Loucy (cell line): ENCODE measurements around the gene CPA4.

Source experiments
- H2AFZ ChIP-seq: fragments of 200-600 bp; sonication (generic); 2 replicates; pipeline ENCODE4 v1.6.0; 2016; ENCODE audit warnings: antibody characterized with exemption, mild to moderate bottlenecking, low read length, moderate library complexity
- H3F3A ChIP-seq: fragments of 200-600 bp; 2 replicates; pipeline ENCODE4 v1.6.0; 2016; ENCODE audit warnings: antibody characterized with exemption, low read depth, mild to moderate bottlenecking
- H3K27me3 ChIP-seq: fragments of 200-600 bp; sonication (generic); 2 replicates; pipeline ENCODE4 v1.6.1; 2014; ENCODE audit warnings: low read length, mild to moderate bottlenecking; ENCODE audit not compliant: insufficient read depth, poor library complexity, severe bottlenecking
- H3K36me3 ChIP-seq: fragments of 200-600 bp; sonication (generic); 2 replicates; pipeline ENCODE4 v1.6.1; 2016; ENCODE audit warnings: low read length; ENCODE audit not compliant: insufficient read depth
- H3K4me1 ChIP-seq: fragments of 200-600 bp; sonication (generic); 2 replicates; pipeline ENCODE4 v1.5.1; 2014; ENCODE audit warnings: low read length, mild to moderate bottlenecking; ENCODE audit not compliant: insufficient read depth, poor library complexity, severe bottlenecking
- H3K4me2 ChIP-seq: fragments of 200-600 bp; sonication (generic); 2 replicates; pipeline ENCODE4 v1.6.0; 2014; ENCODE audit warnings: antibody characterized with exemption, low read length, low read depth, mild to moderate bottlenecking; ENCODE audit not compliant: poor library complexity, severe bottlenecking
- H3K4me3 ChIP-seq: fragments of 200-600 bp; sonication (generic); 2 replicates; pipeline ENCODE4 v1.5.1; 2014; ENCODE audit warnings: low read length, mild to moderate bottlenecking, mixed read lengths; ENCODE audit not compliant: poor library complexity, severe bottlenecking
- H3K79me2 ChIP-seq: fragments of 200-600 bp; sonication (generic); 2 replicates; pipeline ENCODE4 v1.6.1; 2014; ENCODE audit warnings: low read length; ENCODE audit not compliant: insufficient read depth
- H3K9ac ChIP-seq: fragments of 200-600 bp; sonication (generic); 2 replicates; pipeline ENCODE4 v1.6.0; 2014; ENCODE audit warnings: mild to moderate bottlenecking, low read depth, low read length, moderate library complexity; ENCODE audit not compliant: poor library complexity, severe bottlenecking
- H3K9me2 ChIP-seq: fragments of 200-600 bp; sonication (generic); replicated peaks from 2 replicates; pipeline ENCODE4 v1.6.1; 2016; ENCODE audit warnings: low read depth, low read length, mixed read lengths
- H3K9me3 ChIP-seq: fragments of 200-600 bp; sonication (generic); 2 replicates; pipeline ENCODE4 v1.6.1; 2014; ENCODE audit warnings: mild to moderate bottlenecking, antibody characterized with exemption, low read length, low read depth; ENCODE audit not compliant: insufficient read depth
- H4K20me1 ChIP-seq: fragments of 200-600 bp; sonication (generic); 2 replicates; pipeline ENCODE4 v1.6.0; 2014; ENCODE audit warnings: antibody characterized with exemption, low read length, mild to moderate bottlenecking; ENCODE audit not compliant: insufficient read depth, poor library complexity, severe bottlenecking
- EZH2phosphoT487 ChIP-seq: fragments of 200-600 bp; IDR thresholded peaks from 2 replicates; pipeline ENCODE4 v1.6.1; 2018; ENCODE audit warnings: antibody characterized with exemption, mild to moderate bottlenecking, moderate library complexity, borderline replicate concordance
- TF ChIP-seq, protein P1 (sequence below): fragments of 200-600 bp; sonication (generic); conservative IDR thresholded peaks from 2 replicates; pipeline ENCODE4 v1.5.1; 2014; ENCODE audit warnings: mild to moderate bottlenecking, antibody characterized with exemption, low read length

The CPA4 gene

DNA sequence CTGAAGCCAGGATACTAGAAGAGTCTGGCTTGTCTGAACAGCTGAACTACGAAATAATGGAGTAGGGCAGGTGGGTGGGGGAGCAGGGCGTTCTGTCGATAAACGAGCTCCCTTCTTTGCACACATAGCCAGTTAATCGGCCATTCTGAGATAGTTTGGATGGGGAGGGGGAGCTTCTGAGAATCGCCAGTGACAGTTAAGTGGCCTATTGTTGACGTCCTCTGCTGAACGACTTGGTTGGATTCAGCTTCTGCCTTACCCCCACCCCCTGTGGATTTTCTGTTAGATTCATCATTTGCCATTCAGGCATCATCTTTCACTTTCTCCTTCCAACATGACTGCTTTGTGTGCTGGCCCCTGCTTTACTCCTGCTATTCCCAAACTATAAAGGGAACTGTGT lies 52.2 kb downstream of the CPA4 start:
- Histone ChIP-seq H3F3A (no peaks in the 10 kb centered on the region), H3K4me3 (no peak overlapping the region), H3K9me2 (no peaks in the 10 kb centered on the region), H4K20me1 (no peaks in the 10 kb centered on the region), H3K27me3 (no peaks in the 10 kb centered on the region), H3K79me2 (no peaks in the 10 kb centered on the region), H3K9ac (no peak overlapping the region), H3K4me1 (no peaks in the 10 kb centered on the region), H2AFZ (no peak overlapping the region), H3K36me3 (no peaks in the 10 kb centered on the region), H3K9me3 (no peaks in the 10 kb centered on the region), H3K4me2 (no peak overlapping the region)
- TF ChIP-seq EZH2phosphoT487, result no peak
- TF ChIP-seq, protein P1, sequence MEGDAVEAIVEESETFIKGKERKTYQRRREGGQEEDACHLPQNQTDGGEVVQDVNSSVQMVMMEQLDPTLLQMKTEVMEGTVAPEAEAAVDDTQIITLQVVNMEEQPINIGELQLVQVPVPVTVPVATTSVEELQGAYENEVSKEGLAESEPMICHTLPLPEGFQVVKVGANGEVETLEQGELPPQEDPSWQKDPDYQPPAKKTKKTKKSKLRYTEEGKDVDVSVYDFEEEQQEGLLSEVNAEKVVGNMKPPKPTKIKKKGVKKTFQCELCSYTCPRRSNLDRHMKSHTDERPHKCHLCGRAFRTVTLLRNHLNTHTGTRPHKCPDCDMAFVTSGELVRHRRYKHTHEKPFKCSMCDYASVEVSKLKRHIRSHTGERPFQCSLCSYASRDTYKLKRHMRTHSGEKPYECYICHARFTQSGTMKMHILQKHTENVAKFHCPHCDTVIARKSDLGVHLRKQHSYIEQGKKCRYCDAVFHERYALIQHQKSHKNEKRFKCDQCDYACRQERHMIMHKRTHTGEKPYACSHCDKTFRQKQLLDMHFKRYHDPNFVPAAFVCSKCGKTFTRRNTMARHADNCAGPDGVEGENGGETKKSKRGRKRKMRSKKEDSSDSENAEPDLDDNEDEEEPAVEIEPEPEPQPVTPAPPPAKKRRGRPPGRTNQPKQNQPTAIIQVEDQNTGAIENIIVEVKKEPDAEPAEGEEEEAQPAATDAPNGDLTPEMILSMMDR, result no peak

DNA sequence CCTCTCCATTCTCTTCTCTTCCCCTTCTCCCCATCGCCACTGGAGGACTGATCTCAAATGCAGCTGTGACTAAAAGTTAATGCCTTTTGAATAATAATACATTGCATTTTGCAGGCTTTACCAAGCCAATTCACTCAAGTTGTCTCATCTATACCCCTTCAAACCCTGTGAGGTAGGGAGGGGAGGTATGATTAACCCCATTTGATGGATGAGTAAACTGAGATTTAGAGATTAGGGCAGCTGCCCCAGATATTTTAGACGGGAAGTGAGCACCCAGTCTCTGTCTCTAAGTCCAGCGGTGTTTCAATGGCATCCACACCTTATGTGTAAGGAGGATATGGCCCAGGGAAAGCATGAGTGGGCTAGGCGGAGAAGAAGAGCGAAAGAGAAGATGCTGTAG lies 52.8 kb downstream of the CPA4 start:
- no peaks in the 10 kb centered on the region for H3K79me2 ChIP-seq
- no peak overlapping the region for H3K4me3 ChIP-seq
- no peaks in the 10 kb centered on the region for H3K27me3 ChIP-seq
- H3K4me1 ChIP-seq, result no peaks in the 10 kb centered on the region
- TF ChIP-seq, protein P1, result no peak
- no peak for TF ChIP-seq EZH2phosphoT487
- no peaks in the 10 kb centered on the region for H3F3A ChIP-seq
- no peak overlapping the region for H3K9ac ChIP-seq
- no peak overlapping the region for H3K4me2 ChIP-seq
- no peaks in the 10 kb centered on the region for H3K9me2 ChIP-seq
- no peak overlapping the region for H2AFZ ChIP-seq
- no peaks in the 10 kb centered on the region for H3K9me3 ChIP-seq
- no peaks in the 10 kb centered on the region for H4K20me1 ChIP-seq
- H3K36me3 ChIP-seq, result no peaks in the 10 kb centered on the region

DNA sequence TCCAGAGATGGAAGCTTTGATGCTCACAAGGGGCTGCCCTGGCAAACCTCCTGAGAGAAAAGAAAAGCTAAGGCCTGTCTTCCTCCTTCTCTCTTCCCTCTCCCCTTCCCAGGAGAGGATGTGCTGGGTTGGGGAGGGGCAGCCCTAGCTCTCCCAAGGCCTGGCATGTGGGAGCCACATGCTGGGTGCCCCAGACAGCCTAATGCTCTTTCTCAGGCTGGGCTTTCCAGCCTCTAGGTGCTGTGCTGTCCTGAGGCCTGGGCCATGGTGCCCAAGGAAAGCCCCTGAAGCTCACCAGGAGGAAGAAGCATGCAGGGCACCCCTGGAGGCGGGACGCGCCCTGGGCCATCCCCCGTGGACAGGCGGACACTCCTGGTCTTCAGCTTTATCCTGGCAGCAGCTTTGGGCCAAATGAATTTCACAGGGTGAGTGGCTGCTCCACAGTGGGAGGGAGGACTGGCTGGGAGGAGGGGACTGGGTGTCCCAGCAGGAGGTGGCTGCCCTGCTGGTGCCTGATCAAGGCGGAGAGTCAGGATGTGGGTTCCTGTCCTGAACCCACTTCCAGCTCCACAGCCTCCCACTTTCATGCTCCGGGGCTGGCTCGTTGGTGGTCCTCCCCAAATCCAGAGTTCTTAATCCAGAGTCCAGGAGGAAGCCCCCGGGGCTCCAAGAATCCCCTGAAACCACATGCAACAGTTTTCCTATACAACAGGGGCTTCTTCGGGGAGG lies 53.4 kb downstream of the CPA4 start:
- Histone ChIP-seq H3K9me3 (no peaks in the 10 kb centered on the region), H3K9me2 (no peaks in the 10 kb centered on the region), H3K4me2 (no peak overlapping the region), H4K20me1 (no peaks in the 10 kb centered on the region), H3K4me3 (no peak overlapping the region), H3F3A (no peaks in the 10 kb centered on the region), H3K4me1 (no peaks in the 10 kb centered on the region), H2AFZ (no peak overlapping the region), H3K27me3 (no peaks in the 10 kb centered on the region), H3K79me2 (no peaks in the 10 kb centered on the region), H3K36me3 (no peaks in the 10 kb centered on the region), H3K9ac (no peak overlapping the region)
- TF ChIP-seq, protein P1, result no peak
- no peak for TF ChIP-seq EZH2phosphoT487
